Fibroblast of lung (primary cell): ENCODE measurements around the gene WDFY2. TPM values are rescaled to one million over a fixed set of nuclear protein-coding genes. Genes with fewer than 3 reads are reported as not detected.

Experiments
- DNase-seq, 2 donors: peaks; one replicate each; pipeline versions ENCODE4 v3.0.0 to v3.0.0-alpha.2; 2010; ENCODE audit warnings: low read depth in 2 of 2
- H2AFZ ChIP-seq: 2 replicates; pipeline ENCODE4 v1.5.1; 2012; ENCODE audit warnings: low read length, control low read depth, inconsistent platforms
- H3K27ac ChIP-seq: 2 replicates; pipeline ENCODE4 v1.5.1; 2011; ENCODE audit warnings: low read length, control low read depth; ENCODE audit not compliant: insufficient read depth
- H3K27me3 ChIP-seq: 2 replicates; pipeline ENCODE4 v1.5.1; 2011; ENCODE audit warnings: mild to moderate bottlenecking, low read length; ENCODE audit not compliant: control insufficient read depth, insufficient read depth
- H3K36me3 ChIP-seq: 2 replicates; pipeline ENCODE4 v1.5.1; 2011; ENCODE audit warnings: low read length; ENCODE audit not compliant: control insufficient read depth, insufficient read depth
- H3K4me1 ChIP-seq: 2 replicates; pipeline ENCODE4 v1.5.1; 2011; ENCODE audit warnings: low read length; ENCODE audit not compliant: control insufficient read depth, insufficient read depth; ENCODE audit errors: extremely low read depth
- H3K4me2 ChIP-seq: 2 replicates; pipeline ENCODE4 v1.5.1; 2011; ENCODE audit warnings: low read length, control low read depth; ENCODE audit not compliant: insufficient read depth; ENCODE audit errors: extremely low read depth
- H3K4me3 ChIP-seq, 4 experiments: fragments of 200-600 bp in 1 of 4; sonication (generic) in 1 of 4; replicated peaks in 1 of 4; 2 replicates each; pipeline ENCODE4 v1.5.1; 2011 to 2016; ENCODE audit warnings: low read length in 4 of 4, low read depth in 3 of 4, mild to moderate bottlenecking in 3 of 4, control low read depth in 2 of 4, inconsistent platforms in 1 of 4, mixed read lengths in 1 of 4; ENCODE audit not compliant: insufficient read depth in 1 of 4; ENCODE audit errors: control extremely low read depth in 1 of 4
- H3K79me2 ChIP-seq: 2 replicates; pipeline ENCODE4 v1.5.1; 2012; ENCODE audit warnings: mild to moderate bottlenecking, low read length, inconsistent platforms; ENCODE audit not compliant: control insufficient read depth, insufficient read depth
- H3K9ac ChIP-seq: 2 replicates; pipeline ENCODE4 v1.5.1; 2011; ENCODE audit warnings: mild to moderate bottlenecking, low read length, control low read depth; ENCODE audit not compliant: insufficient read depth
- H3K9me3 ChIP-seq: 2 replicates; pipeline ENCODE4 v1.5.1; 2012; ENCODE audit warnings: low read depth, low read length; ENCODE audit not compliant: control insufficient read depth, insufficient read depth
- H4K20me1 ChIP-seq: 2 replicates; pipeline ENCODE4 v1.5.1; 2011; ENCODE audit warnings: low read length; ENCODE audit not compliant: control insufficient read depth, insufficient read depth; ENCODE audit errors: extremely low read depth
- EZH2 ChIP-seq: IDR thresholded peaks from 2 replicates; pipeline ENCODE4 v1.5.1; 2012; ENCODE audit warnings: low read length, control low read depth, mild to moderate bottlenecking; ENCODE audit errors: missing control alignments
- polyA plus RNA-seq, 2 donors: library from polyadenylated mRNA; depleted of rRNA in 1 of 2; stranded (reverse) in 1 of 2; unstranded in 1 of 2; fragments of >200 nt; gene quantifications; 2 replicates each; pipeline ENCODE4 v1.2.1, GENCODE V29; 2011 to 2012; ENCODE audit warnings: missing spikeins in 1 of 2
- total RNA-seq: library from RNA; depleted of rRNA; stranded (reverse); fragments of >200 nt; gene quantifications from 2 replicates; pipeline ENCODE4 v1.2.1, GENCODE V29; 2014
- TF ChIP-seq, protein P1 (sequence below), 2 donors: IDR thresholded peaks in 1 of 2; conservative IDR thresholded peaks in 1 of 2; 1 replicate in 1 of 2; 2 replicates in 1 of 2; pipeline ENCODE4 v1.5.1; 2011 to 2012; ENCODE audit warnings: low read length in 2 of 2, control low read depth in 1 of 2, inconsistent platforms in 1 of 2, low read depth in 1 of 2, mild to moderate bottlenecking in 1 of 2

The WDFY2 gene
- total and polyA plus RNA-seq, 2 donors (not counting 1 experiment from before 2014, with no cell fraction given), result 4.9 to 9.2 TPM

DNA sequence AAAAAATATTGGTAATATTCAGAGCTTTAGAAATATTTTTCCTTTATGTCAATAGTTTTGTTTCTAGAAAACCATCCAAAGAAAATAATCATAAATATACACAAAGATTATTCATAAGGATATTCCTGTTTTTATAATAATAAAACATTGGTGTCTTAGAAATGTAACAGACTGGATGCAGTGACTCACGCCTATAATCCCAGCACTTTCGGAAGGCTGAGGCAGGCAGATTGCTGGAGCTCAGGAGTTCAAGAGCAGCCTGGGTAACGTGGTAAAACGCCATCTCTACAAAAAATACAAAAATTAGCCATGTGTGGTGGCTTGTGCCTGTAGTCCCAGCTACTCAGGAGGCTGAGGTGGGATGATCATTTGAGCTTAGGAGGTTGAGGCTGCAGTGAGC, 112.9 kb downstream of the WDFY2 start:
- H3K36me3 ChIP-seq, result no peaks in the 10 kb centered on the region
- no peak overlapping the region for H3K27ac ChIP-seq
- peak overlapping the region; percentile 46 for H3K4me2 ChIP-seq
- no peak for TF ChIP-seq EZH2
- TF ChIP-seq, protein P1, sequence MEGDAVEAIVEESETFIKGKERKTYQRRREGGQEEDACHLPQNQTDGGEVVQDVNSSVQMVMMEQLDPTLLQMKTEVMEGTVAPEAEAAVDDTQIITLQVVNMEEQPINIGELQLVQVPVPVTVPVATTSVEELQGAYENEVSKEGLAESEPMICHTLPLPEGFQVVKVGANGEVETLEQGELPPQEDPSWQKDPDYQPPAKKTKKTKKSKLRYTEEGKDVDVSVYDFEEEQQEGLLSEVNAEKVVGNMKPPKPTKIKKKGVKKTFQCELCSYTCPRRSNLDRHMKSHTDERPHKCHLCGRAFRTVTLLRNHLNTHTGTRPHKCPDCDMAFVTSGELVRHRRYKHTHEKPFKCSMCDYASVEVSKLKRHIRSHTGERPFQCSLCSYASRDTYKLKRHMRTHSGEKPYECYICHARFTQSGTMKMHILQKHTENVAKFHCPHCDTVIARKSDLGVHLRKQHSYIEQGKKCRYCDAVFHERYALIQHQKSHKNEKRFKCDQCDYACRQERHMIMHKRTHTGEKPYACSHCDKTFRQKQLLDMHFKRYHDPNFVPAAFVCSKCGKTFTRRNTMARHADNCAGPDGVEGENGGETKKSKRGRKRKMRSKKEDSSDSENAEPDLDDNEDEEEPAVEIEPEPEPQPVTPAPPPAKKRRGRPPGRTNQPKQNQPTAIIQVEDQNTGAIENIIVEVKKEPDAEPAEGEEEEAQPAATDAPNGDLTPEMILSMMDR (conservative IDR thresholded peaks at IDR 0.05 in 1 of 2, IDR thresholded peaks at IDR 0.05 in 1 of 2; ENCODE audit: low read depth in 1 of 2, low read length in 2 of 2), result no peak
- no peaks in the 10 kb centered on the region for H3K79me2 ChIP-seq
- no peak overlapping the region for H3K9ac ChIP-seq
- no peak overlapping the region for H2AFZ ChIP-seq
- H3K9me3 ChIP-seq, result no peaks in the 10 kb centered on the region
- H4K20me1 ChIP-seq, result no peaks in the 10 kb centered on the region
- no peaks in the 10 kb centered on the region for H3K27me3 ChIP-seq
- H3K4me1 ChIP-seq, result peaks cover 4% of the 10 kb centered on the region
- DNase-seq, result peak in 1 of 2 donors; percentile 73
- no peak overlapping the region for H3K4me3 ChIP-seq

DNA sequence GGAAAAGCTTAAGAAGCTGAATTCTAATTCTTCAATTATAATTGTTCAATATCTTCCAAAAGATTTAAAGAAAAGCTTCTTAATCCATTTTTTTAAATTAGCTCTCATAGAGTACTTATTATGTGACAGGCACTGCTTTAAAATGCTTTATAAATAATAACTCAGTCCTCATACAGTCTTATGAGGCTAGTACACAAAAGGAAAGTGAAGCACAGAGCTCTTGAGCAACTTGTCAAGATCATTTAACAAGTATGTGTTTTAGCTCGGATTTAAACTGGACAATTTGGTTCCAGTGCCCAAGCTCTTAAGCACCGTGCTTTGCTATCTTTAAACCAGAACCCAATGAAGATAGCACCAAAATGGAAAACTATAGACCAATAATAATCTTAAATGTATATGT, 113.6 kb downstream of the WDFY2 start:
- H3K27me3 ChIP-seq, result no peaks in the 10 kb centered on the region
- TF ChIP-seq, protein P1 (conservative IDR thresholded peaks at IDR 0.05 in 1 of 2, IDR thresholded peaks at IDR 0.05 in 1 of 2; ENCODE audit: low read depth in 1 of 2, low read length in 2 of 2), result no peak
- TF ChIP-seq EZH2, result no peak
- H2AFZ ChIP-seq, result no peak overlapping the region
- no peaks in the 10 kb centered on the region for H4K20me1 ChIP-seq
- H3K79me2 ChIP-seq, result no peaks in the 10 kb centered on the region
- H3K9me3 ChIP-seq, result no peaks in the 10 kb centered on the region
- H3K4me3 ChIP-seq, result no peak overlapping the region
- peaks cover 4% of the 10 kb centered on the region for H3K4me1 ChIP-seq
- no peaks in the 10 kb centered on the region for H3K36me3 ChIP-seq
- peak in 1 of 2 donors; percentile 51 for DNase-seq
- H3K9ac ChIP-seq, result no peak overlapping the region
- no peak overlapping the region for H3K27ac ChIP-seq
- H3K4me2 ChIP-seq, result peak overlapping the region; percentile 35

DNA sequence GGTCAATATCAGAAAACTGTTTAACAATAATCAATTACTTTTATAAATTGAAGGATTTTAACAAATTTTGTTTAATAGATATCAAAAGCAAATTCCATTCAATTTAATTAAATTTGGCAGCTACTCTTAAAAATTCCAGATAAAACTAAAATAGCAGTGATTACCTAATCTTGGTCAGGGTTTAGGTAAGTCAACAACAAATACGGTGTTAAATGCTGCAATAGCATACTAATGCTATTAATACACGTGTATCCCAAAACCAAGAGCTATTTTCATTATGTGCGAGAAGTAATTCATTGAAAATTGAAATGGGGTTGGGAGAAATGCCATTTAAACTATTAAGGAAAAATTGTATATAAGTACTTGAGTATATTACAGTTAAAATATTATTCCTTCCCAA, 114.1 kb downstream of the WDFY2 start:
- H3K79me2 ChIP-seq, result no peaks in the 10 kb centered on the region
- TF ChIP-seq, protein P1 (conservative IDR thresholded peaks at IDR 0.05 in 1 of 2, IDR thresholded peaks at IDR 0.05 in 1 of 2; ENCODE audit: low read depth in 1 of 2, low read length in 2 of 2), result no peak
- no peak for TF ChIP-seq EZH2
- no peak overlapping the region for H2AFZ ChIP-seq
- H3K9me3 ChIP-seq, result no peaks in the 10 kb centered on the region
- H4K20me1 ChIP-seq, result no peaks in the 10 kb centered on the region
- no peak overlapping the region for H3K9ac ChIP-seq
- no peaks in the 10 kb centered on the region for H3K27me3 ChIP-seq
- DNase-seq, result no peak
- no peak overlapping the region for H3K27ac ChIP-seq
- H3K4me1 ChIP-seq, result peaks cover 4% of the 10 kb centered on the region
- H3K36me3 ChIP-seq, result no peaks in the 10 kb centered on the region
- no peak overlapping the region for H3K4me3 ChIP-seq
- H3K4me2 ChIP-seq, result no peak overlapping the region
